GM21786 (cell line): ENCODE data around the gene APOBEC3F.
A peak's percentile ranks its signal among the peaks of the same experiment; 100 is the strongest.
"Not testable (repeated sequence)": the region's sequence is repeated elsewhere in the genome, so short reads cannot be mapped to it uniquely, and the experiment has no call there.

ENCODE experiments used
- ATAC-seq: cut with Tn5 transposase; IDR thresholded peaks from one replicate; pipeline ENCODE4 v1.9.1; 2021; ENCODE audit not compliant: unreplicated experiment

APOBEC3F gene

DNA sequence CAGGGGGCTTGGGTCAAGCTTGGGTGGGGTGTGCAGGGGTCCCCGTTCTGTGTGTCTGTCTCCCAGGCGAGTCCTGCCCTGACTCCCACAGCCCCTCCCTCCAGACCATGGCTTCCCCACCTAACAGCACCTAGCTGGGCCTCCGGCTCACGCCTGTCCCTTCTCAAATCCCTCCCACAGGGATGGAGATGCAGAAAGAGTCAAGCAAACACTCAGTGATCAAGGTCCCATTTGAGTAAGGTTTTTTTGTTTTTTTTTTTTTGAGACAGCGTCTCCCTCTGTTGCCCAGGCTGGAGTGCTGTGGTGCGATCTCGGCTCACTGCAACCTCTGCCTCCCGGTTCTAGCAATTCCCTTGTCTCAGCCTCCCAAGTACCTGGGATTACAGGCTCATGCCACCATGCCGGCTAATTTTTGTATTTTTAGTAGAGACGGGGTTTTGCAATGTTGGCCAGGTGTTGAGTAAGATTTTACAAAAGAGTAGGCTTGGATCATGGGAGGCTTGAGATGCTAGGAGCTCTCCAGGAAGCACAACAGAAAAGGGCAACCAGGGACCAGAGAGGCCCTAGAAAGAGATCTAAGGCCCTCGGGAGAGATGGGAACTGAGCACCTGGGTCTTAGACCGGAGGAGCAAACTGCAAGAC is 14.0 kb upstream of the APOBEC3F start:
- ATAC-seq, result no peak

DNA sequence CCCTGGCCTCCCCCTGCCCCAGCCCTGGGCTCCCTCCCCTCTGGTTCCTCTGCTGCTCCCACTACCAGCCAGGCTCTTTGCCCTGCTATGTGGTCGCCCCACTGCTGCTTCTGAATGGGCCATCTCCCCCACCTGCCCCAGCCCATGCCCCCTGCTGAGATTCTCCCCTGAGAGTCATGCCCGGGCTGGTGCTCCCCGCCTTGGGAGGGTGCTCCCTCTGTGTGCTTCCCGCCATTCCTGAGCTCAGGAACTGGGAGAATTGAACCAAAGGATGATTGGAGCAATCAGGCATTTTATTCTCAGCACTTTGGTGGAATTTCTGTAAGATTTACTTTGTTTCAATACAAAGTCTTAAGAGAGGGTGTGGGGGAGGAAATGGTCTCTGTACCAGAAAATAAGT is 12.9 kb upstream of the APOBEC3F start:
- no peak for ATAC-seq

DNA sequence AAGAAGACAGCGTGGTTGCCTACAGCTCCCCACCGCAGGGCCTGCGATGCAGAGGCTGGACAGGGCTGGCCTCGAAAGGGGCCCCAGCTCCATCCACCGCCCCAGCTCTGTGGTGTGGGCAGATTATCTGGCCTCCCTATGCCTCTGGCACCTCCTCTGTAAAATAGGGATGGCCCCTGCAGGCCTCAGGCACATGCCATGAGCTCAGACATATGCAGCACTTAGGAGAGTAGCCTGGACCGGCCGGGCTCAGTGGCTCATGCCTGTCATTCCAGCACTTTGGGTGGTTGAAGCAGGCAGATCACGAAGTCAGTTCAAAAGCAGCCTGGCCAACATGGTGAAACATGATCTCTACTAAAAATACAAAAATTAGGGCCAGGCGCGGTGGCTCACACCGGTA is 12.4 kb upstream of the APOBEC3F start:
- no peak for ATAC-seq

DNA sequence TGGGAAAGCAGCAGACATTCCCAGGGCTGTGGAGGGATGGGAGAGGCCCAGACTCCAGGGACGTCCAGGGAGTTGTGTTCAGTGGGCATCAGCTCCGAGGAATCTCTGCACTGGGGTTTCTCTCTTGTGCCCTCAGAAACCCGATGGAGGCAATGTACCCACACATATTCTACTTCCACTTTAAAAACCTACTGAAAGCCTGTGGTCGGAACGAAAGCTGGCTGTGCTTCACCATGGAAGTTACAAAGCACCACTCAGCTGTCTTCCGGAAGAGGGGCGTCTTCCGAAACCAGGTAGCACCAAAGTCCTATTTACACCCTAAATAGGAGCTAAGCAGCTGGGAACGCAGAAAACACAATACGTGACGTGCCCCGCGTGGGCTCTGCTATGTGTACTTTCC is 11.4 kb upstream of the APOBEC3F start:
- no peak for ATAC-seq

DNA sequence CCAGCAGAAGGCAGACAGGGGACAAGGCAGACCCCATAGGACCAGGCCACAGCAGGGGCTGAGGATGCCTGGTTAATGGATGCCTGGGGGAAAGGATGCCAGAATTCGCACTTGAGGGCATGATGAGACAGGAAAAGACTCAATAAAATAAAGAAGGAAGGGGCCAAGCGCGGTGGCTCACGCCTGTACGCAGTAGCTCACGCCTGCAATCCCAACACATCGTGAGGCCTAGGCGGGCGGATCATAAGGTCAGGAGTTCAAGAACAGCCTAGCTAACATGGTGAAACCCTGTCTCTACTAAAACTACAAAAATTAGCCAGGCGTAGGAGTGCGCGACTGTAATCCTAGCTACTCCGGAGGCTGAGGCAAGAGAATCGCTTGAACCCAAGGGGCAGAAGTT is 10.0 kb upstream of the APOBEC3F start:
- no peak for ATAC-seq

DNA sequence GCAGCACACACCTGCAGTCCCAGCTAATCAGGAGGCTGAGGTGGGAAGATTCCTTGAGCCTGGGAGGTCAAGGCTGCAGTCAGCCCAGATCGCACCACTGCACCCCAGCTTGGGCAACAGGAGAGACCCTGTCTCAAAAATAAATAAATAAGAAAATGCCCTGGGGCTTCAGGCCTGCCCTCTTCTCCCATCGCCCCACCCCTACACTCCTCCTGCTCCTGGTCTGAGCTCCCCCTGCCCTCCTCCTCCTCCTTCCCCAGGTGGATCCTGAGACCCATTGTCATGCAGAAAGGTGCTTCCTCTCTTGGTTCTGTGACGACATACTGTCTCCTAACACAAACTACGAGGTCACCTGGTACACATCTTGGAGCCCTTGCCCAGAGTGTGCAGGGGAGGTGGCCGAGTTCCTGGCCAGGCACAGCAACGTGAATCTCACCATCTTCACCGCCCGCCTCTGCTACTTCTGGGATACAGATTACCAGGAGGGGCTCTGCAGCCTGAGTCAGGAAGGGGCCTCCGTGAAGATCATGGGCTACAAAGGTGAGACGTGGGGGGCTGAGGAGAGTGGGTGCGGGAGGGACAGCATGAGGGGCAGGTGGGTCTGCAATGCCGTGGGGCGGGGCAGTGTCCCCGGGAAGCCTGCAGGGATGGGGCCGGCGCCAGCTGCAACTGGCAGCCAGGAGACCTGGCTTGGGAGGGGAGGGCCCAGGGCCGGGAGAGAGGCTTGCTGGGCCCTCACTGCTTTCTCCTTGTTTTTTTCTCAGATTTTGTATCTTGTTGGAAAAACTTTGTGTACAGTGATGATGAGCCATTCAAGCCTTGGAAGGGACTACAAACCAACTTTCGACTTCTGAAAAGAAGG is 9.0 kb upstream of the APOBEC3F start:
- not testable (repeated sequence) for ATAC-seq

DNA sequence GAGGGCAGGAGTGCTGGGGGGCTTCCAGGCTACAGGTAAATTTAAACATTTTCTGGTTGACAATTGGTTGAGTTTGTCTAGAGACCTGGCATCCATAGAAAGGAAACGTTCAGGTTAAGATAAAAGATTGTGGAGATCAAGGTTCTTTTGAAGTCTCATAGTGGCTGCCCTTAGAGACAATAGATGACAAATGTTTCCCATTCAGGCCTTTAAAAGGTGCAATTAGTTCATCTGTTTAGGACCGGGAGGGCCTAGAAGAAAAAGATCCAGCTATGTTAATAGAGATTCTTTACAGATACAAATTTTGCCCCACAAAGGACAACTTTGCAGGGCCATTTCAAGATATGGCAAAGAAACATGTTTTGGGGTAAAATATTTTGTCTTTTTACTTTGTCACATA is 3.6 kb upstream of the APOBEC3F start:
- not testable (repeated sequence) for ATAC-seq

DNA sequence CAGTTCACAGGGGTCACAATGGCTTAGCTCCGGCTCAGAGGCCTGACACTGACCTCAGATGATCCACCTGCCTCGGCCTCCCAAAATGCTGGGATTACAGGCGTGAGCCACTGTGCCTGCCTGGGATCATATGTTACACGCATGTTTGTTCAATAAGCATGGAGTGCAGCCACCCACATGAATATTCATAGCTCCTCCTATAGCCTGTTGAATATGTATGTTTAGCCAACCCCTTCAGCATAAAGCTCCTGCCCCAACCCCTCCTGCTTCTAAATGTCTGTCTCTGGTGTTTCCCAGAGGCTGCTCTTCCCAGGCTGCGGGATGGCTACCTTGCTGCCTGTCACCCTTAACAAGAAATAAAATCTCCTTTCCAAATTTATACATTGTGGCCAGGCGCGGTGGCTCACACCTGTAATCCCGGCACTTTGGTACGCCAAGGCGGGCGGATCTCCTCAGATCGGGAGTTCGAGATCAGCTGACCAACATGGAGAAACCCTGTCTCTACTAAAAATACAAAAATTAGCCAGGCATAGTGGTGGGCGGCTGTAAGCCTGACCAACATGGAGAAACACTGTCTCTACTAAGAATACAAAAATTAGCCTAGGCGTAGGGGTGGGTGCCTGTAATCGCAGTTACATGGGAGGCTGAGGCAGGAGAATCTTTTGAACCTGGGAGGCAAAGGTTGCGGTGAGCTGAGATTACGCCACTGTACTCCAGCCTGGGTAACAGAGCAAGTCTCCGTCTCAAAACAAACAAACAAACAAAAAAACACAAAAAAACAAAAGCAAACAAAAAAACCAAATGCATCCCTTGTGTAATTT is 1.1 kb upstream of the APOBEC3F start:
- ATAC-seq, result no peak

DNA sequence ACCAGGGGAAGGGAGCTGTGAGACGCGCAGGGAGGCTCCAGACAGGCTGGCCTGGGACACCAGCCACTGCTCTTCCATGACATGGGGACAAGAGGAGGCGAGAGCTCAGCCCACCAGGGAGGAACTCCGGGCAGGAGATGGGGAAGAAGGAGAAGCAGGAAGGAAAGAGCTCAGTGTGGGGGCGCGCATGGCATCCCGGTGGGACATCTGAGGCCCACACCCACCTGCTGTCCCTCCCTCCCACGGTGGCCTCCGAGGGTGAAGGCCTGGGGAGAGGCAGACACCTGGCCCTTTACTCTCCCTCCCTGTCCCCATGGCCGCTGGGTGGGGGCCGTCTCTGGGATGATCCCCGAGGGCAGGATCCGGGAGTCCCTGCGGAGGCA is 518 bp upstream of the APOBEC3F start:
- not testable (repeated sequence) for ATAC-seq

DNA sequence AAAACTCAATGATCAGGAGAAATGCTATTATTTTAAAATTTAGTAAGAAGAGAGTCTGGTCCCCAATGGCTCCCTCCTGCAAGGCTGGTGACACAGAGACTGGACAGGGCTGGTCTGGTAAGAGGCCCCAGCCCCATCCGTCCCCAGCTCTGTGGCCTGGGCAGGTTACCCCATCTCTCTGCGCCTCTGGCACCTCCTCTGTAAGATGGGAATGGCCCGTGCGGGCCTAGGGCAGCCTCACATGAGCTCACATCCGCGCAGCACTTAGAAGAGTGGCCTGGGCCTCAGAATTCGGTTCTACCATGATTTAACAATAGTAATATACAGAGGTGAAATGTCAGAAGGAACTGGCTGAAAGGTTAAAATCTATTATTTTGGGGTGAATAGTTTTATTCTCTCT is 1.2 kb downstream of the APOBEC3F start:
- no peak for ATAC-seq

DNA sequence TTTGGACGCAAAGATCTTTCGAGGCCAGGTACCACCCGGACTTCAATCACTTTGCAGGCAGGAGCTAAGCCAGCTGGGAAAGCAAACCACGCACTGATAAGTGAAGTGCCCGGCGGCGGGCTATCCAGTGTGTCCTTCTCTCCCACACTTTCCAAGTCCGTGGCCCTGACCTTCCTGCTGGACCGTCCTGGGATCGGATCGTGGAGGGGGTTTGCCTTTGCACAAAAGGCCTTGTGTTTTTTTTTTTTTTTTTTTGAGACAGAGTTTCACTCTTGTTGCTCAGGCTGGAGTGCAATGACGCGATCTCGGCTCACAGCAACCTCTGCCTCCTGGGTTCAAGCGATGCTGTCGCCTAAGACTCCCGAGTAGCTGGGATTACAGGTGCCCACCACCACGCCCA is 2.4 kb downstream of the APOBEC3F start:
- not testable (repeated sequence) for ATAC-seq

DNA sequence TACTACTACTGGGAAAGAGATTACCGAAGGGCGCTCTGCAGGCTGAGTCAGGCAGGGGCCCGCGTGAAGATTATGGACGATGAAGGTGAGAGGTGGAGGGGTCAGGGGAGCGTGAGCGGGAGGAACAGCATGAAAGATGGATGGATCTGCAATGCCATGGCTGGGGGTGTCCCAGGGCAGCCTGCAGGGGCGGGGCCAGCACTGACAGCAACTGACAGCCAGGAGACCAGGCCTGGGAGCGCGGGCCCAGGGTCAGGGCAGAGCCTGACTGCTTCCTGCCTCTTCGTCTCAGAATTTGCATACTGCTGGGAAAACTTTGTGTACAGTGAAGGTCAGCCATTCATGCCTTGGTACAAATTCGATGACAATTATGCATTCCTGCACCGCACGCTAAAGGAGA is 4.5 kb downstream of the APOBEC3F start:
- not testable (repeated sequence) for ATAC-seq

DNA sequence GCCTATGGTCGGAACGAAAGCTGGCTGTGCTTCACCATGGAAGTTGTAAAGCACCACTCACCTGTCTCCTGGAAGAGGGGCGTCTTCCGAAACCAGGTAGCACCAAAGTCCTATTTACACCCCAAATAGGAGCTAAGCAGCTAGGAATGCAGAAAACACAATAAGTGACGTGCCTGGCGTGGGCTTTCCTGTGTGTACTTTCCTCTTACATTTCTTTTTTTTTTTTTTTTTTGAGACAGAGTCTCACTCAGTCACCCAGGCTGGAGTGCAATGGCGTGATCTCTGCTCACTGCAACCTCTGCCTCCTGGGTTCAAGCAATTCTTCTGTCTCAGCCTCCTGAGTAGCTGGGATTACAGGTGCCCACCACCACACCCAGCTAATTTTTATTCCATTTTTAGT is 8.8 kb downstream of the APOBEC3F start:
- not testable (repeated sequence) for ATAC-seq

DNA sequence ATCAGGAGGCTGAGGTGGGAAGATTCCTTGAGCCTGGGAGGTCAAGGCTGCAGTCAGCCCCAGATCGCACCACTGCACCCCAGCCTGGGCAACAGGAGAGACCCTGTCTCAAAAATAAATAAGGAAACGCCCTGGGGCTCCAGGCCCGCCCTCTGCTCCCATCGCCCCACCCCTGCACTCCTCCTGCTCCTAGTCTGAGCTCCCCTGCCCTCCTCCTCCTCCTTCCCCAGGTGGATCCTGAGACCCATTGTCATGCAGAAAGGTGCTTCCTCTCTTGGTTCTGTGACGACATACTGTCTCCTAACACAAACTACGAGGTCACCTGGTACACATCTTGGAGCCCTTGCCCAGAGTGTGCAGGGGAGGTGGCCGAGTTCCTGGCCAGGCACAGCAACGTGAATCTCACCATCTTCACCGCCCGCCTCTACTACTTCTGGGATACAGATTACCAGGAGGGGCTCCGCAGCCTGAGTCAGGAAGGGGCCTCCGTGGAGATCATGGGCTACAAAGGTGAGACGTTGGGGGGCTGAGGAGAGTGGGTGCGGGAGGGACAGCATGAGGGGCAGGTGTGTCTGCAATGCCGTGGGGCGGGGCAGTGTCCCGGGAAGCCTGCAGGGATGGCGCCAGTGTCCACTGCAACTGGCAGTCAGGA is 11.3 kb downstream of the APOBEC3F start:
- ATAC-seq, result not testable (repeated sequence)

DNA sequence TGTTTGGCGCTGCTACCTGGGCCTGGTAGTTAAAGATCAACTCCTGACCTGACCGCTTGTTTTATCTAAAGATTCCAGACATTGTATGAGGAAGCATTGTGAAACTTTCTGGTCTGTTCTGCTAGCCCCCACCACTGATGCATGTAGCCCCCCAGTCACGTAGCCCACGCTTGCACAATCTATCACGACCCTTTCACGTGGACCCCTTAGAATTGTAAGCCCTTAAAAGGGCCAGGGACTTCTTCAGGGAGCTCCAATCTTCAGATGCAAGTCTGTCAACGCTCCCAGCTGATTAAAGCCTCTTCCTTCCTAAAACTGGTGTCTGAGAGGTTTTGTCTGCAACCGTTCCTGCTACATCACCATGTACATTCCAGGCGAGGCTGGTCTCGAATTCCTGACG is 15.0 kb downstream of the APOBEC3F start:
- no peak for ATAC-seq

DNA sequence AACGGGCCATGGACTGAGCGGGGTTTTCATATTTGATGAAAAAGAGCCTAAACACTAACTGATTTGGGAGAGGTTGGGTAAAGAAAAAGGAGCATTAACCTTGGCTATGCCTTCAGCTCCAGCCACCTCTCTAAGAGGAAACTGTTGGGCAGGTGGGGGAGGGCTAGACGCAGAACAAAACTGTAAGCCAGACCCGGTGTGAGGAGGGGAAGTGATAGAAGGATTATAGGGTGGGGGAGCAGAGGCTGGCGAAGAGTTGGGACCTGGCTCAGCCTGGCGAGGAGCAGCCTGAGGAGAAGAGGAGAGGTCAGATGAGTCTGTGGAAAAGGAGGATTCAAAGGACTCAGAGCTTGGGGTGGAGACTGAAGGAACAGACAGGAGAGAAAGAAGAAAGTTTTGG is 20.6 kb downstream of the APOBEC3F start:
- ATAC-seq, result not testable (repeated sequence)

DNA sequence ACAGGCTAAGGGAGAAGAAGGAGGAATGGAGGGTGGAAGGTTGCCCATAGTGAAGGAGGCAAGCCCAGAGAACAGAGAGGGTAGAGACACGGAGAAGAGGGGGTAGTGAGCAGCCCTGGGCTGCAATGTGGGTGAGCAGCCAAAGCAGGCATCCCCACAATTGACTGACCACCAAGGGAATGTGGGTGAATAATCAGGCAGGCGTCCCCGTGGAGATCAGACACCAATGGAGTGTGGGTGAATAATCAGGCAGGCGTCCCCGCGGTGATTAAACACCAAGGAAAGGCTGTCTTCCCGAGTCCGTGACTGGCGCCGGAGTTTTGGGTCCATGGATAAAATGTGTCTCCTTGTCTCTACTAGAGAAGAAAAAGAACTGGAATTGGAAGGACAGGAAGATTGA is 21.3 kb downstream of the APOBEC3F start:
- not testable (repeated sequence) for ATAC-seq

DNA sequence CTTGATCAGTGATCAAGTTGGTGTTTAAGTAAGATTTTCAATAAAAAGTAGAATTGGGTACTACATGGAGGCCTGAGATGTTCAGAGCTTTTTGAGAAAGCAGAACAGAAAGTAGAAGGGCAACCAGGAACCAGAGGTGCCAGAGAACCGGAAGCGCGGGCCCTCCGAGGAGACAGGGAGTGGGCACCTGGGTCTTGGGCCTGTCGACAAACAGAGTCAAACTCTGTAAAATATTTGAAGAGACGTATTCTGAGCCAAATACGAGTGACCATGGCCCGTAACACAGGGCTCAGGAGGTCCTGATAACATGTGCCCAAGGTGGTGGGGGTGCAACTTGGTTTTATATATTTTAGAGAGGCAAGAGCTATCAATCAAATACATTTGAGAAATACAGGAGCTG is 23.2 kb downstream of the APOBEC3F start:
- peak; percentile 43 for ATAC-seq

DNA sequence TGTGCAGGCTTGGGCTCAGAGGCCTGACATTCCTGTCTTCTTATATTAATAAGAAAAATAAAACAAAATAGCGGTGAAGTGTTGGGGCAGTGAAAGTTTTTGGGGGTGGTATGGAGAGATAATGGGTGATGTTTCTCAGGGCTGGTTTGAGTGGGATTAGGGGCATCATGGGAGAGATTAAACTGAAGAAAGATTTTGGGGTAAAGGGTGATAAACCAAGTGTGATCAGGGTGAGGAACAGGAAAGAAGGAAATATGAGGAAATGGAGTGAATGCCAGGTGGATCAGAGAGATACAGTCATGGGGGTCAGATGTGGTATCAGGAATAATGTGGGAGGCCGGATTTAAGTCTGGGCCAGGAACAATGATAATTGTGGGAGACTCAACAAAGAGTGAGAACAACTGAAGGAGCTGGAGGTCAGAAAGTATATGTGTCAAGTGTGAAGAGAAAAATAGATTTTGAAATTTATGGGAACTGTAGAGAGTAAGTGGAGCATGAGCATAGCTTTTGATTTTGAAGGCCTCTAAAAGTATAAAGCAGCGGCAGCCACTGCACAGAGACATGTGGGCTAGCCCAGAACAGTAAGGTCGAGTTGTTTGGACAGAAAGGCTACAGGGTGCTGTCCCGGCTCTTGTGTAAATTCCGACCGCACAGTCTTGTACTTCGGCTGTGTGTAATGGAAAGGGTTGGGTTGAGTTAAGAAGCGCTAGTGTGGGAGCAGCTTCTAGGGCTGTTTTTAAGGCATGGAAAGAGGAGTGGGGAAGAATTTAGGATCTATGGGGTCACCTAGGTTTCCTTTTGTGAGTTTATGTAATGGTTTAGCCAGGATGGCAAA is 26.0 kb downstream of the APOBEC3F start:
- ATAC-seq, result not testable (repeated sequence)
